Measurements from ENCODE around the gene C19orf38. TPM values are rescaled to one million over a fixed set of nuclear protein-coding genes. Genes with fewer than 3 reads are reported as not detected.

C19orf38 gene
- total RNA-seq, 1 donor from 2014 or later: 1.1 TPM

- peak; percentile 75 for DNase-seq (ENCODE audit: low read depth)
These were observed 51.0 kb downstream of the C19orf38 start for GRCh38 chr19:10899151-10899653.

GRCh38 chr19:10907925-10908324 lies 59.7 kb downstream of the C19orf38 start:
- no peak for DNase-seq (ENCODE audit: low read depth)

- no peak for DNase-seq (ENCODE audit: low read depth)
These were observed 60.3 kb downstream of the C19orf38 start for GRCh38 chr19:10908380-10908960.

GRCh38 chr19:10911579-10912363 lies 63.6 kb downstream of the C19orf38 start:
- peak; percentile 97 for DNase-seq (ENCODE audit: low read depth)

- DNase-seq (ENCODE audit: low read depth): no peak
These were observed 64.4 kb downstream of the C19orf38 start for GRCh38 chr19:10912619-10913018.

- DNase-seq (ENCODE audit: low read depth): no peak
These were observed 65.6 kb downstream of the C19orf38 start for GRCh38 chr19:10913716-10914340.

- peak; percentile 87 for DNase-seq (ENCODE audit: low read depth)
These were observed 67.2 kb downstream of the C19orf38 start for GRCh38 chr19:10915130-10916091.

GRCh38 chr19:10916602-10917001 lies 68.4 kb downstream of the C19orf38 start:
- no peak for DNase-seq (ENCODE audit: low read depth)

GRCh38 chr19:10918359-10918758 lies 70.1 kb downstream of the C19orf38 start:
- no peak for DNase-seq (ENCODE audit: low read depth)

Small RNA genes within 50 kb of the gene (microRNA-seq; reads per million reads assigned to microRNA genes)
- gene MIR199A1 (not detected), gene MIR6793 (not detected)

Other genes starting within 250 kb of the C19orf38 start
- 81.9 and 100 TPM in 2 replicates for gene SLC44A2, start 222.9 kb upstream of the C19orf38 start, total RNA-seq
- gene ILF3, start 194.1 kb upstream of the C19orf38 start, total RNA-seq: 94.6 and 116 TPM in 2 replicates
- 40.5 and 43.1 TPM in 2 replicates for gene QTRT1, start 147.0 kb upstream of the C19orf38 start, total RNA-seq
- 64.8 and 71.8 TPM in 2 replicates for gene DNM2, start 130.3 kb upstream of the C19orf38 start, total RNA-seq
- 84.8 and 87.4 TPM in 2 replicates for gene TMED1, start 12.2 kb upstream of the C19orf38 start, total RNA-seq
- 37.1 and 42.6 TPM in 2 replicates for gene CARM1, start 23.1 kb downstream of the C19orf38 start, total RNA-seq
- 50.4 and 57.9 TPM in 2 replicates for gene YIPF2, start 80.2 kb downstream of the C19orf38 start, total RNA-seq
- gene TIMM29, start 80.4 kb downstream of the C19orf38 start, total RNA-seq: 33.8 and 44.3 TPM in 2 replicates
- gene SMARCA4, start 112.6 kb downstream of the C19orf38 start, total RNA-seq: 80.2 and 89.3 TPM in 2 replicates
- 80.0 and 152 TPM in 2 replicates for gene LDLR, start 241.0 kb downstream of the C19orf38 start, total RNA-seq

Data from myocyte (in vitro differentiated cells).